Neural cell (in vitro differentiated cells): Measurements from ENCODE around the gene F13A1.

Experiments used
- CTCF ChIP-seq: fragments of 450-650 bp; IDR thresholded peaks from 2 replicates; pipeline ENCODE4 v1.5.1; 2014; ENCODE audit warnings: antibody characterized with exemption, mild to moderate bottlenecking, moderate library complexity; ENCODE audit not compliant: poor library complexity, severe bottlenecking
- POLR2AphosphoS5 ChIP-seq: IDR thresholded peaks from 2 replicates; pipeline ENCODE4 v1.6.1; 2012
- RAD21 ChIP-seq: fragments of 450-650 bp; conservative IDR thresholded peaks from 2 replicates; pipeline ENCODE4 v1.6.1; 2014; ENCODE audit warnings: antibody characterized with exemption, mild to moderate bottlenecking, moderate library complexity
- TAF1 ChIP-seq: IDR thresholded peaks from 2 replicates; pipeline ENCODE4 v1.6.1; 2012; ENCODE audit warnings: low read depth

DNA sequence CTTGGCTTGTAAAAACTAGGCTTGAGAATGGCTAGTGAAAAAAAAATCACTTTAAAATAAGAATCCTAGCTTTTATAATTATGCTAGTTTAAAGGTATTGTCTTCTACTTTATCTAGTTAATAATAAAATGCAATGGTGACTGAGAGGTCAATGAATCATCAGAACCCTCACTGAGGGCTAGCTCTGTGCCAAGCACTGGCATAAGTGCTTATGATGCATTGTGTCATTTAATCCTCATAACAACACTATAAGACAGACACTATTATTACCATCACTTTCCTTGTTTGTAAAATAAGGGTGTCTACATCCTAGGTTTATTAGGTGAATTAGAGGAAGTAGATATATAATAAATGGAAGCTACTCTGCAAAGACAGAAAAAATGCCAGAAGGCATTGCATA, 144.3 kb downstream of the F13A1 start:
- TF ChIP-seq CTCF (no peak), POLR2AphosphoS5 (no peak), RAD21 (no peak), TAF1 (no peak)
